GM12874 (cell line): Measurements from ENCODE around the gene ZNF511.

Experiments
- TF ChIP-seq, protein P1 (sequence below): IDR thresholded peaks from 2 replicates; pipeline ENCODE4 v1.5.1; 2011; ENCODE audit warnings: low read depth, mild to moderate bottlenecking, control low read depth, low read length, moderate library complexity; ENCODE audit not compliant: insufficient read depth

Gene ZNF511

GRCh38 chr10:133313192-133313591, 4.5 kb downstream of the ZNF511 start:
- TF ChIP-seq, protein P1, sequence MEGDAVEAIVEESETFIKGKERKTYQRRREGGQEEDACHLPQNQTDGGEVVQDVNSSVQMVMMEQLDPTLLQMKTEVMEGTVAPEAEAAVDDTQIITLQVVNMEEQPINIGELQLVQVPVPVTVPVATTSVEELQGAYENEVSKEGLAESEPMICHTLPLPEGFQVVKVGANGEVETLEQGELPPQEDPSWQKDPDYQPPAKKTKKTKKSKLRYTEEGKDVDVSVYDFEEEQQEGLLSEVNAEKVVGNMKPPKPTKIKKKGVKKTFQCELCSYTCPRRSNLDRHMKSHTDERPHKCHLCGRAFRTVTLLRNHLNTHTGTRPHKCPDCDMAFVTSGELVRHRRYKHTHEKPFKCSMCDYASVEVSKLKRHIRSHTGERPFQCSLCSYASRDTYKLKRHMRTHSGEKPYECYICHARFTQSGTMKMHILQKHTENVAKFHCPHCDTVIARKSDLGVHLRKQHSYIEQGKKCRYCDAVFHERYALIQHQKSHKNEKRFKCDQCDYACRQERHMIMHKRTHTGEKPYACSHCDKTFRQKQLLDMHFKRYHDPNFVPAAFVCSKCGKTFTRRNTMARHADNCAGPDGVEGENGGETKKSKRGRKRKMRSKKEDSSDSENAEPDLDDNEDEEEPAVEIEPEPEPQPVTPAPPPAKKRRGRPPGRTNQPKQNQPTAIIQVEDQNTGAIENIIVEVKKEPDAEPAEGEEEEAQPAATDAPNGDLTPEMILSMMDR = no peak

GRCh38 chr10:133314911-133315310, 6.2 kb downstream of the ZNF511 start:
- TF ChIP-seq, protein P1 = no peak

- TF ChIP-seq, protein P1 = no peak
These were observed 7.1 kb downstream of the ZNF511 start for GRCh38 chr10:133315847-133316246.

GRCh38 chr10:133316266-133316665, 7.6 kb downstream of the ZNF511 start:
- TF ChIP-seq, protein P1 = no peak

DNA sequence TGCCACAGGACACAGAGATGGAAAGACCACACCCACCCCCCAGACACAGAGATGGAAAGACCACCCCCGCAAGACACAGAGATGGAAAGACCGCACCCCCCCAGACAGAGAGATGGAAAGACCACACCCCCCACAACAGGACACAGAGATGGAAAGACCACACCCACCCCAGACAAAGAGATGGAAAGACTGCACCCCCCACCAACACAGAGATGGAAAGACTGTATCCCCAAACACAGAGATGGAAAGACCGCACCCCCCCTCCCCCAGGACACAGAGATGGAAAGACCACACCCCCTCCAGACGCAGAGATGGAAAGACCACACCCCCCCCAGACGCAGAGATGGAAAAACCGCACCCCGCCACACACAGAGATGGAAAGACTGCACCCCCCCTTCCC, 8.0 kb downstream of the ZNF511 start:
- TF ChIP-seq, protein P1 = no peak

DNA sequence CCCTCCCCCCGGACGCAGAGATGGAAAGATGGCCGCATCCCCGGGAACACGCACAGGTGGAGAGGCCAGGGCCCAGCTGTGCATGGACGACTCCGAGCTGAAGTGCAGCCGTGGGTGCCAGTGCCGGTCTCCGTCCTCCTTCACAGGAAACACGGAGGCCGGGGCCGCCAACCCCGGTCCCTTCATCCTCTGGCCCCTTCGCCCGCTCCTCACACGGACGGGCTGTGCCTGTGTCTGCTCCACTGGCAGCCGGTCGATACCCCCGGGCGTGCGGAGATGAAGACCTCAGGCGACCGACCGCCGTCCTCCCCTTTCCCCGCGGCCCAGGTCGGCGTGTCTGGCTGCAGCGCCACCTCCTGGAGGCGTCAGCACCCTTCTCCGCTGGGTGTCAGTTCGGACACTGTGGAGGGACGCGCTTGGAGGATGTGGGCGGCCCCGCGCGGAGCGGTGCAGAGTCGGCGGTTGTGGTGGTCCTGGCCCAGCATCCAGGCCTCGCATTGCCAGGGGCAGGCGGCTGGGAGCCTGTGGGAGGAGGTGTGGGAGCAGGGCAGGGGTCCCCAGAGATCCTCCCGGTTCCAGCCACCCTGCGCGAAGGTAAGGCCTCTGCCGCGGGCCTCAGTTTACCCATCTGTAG, 9.9 kb downstream of the ZNF511 start:
- TF ChIP-seq, protein P1 = peak; percentile 76

DNA sequence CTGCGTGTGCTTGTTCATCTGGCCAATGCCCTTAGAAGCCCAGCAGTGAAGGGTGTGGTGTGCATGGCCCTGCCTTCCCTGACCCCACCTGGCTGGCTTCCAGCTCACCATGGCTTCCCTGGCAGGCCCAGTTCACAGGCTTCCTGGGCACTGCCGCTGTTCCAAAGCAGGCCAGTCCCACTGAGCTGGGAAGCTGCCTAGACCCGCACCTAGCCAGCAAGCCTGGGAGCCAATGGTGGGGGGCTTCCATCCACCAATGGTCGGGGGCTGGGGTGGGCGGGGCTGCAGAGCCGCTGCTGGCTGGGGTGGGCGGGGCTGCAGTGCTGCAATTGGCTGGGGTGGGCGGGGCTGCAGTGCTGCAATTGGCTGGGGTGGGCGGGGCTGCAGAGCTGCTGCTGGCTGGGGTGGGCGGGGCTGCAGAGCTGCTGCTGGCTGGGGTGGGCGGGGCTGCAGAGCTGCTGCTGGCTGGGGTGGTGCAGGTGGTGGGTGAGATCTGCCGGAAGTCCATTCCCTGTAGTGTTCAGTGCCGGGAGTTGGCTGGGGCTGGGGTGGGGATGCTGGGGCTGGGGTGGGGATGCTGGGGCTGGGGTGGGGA, 15.6 kb downstream of the ZNF511 start:
- TF ChIP-seq, protein P1 = no peak

DNA sequence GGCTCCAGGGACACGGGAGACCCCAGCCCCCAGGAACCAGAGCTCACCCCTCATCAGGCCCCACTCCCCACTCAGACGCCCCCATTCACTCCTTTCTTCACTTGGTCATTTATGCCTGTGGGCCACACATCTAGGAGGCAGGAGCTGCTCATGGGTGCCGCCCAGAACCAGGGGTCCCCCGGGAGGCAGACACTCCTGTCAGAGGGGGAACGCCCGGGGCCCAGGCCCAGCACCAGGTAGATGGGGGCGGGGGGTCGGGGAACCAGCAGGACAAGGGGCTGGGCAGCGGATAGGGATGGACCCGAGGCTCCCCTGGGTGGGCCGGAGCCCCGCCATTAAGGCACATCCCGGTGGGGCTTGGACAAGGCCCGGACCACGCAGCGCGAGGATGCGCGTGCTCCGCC, 16.1 kb downstream of the ZNF511 start:
- TF ChIP-seq, protein P1 = no peak
